GM18951 (cell line): ENCODE data around the gene UQCRQ.

Source experiments
- POLR2A ChIP-seq: IDR thresholded peaks from 4 replicates; pipeline ENCODE4 v1.6.1; 2011; ENCODE audit warnings: mild to moderate bottlenecking; ENCODE audit not compliant: insufficient read length, insufficient read depth; ENCODE audit errors: extremely low read depth
- in situ Hi-C: fragments of 300-500 bp; cut with MboI; formaldehyde crosslinking; loops from one replicate; pipeline ENCODE4 v1.12.0; 2022; ENCODE audit warnings: low sequenced_read_pairs, mixed read lengths, inconsistent platforms; ENCODE audit not compliant: unreplicated experiment

Gene UQCRQ

DNA sequence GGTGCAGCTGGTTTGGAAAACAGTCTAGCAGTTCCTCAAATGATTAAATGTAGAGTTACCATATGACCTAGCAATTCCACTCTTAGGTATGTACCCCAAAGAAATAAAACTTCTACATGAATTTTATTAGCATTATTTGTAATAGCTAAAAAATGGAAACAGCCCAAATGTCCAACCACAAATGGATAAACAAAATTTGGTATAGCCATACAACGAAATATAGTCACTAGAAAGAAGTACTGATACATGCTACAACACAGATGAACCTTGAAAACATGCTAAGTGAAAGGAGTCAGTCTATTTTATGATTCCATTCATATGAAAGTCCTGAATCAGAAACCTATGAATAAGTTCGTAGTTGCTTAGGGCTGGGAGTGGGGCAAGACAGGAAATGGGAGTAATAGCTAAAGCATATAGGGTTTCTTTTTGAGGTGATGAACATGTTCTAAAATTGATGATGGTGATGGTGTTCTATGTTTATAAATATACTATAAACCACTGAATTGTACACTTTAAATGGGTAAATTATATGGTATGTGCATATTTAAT is 6.5 kb upstream of the UQCRQ start:
- no peak for TF ChIP-seq POLR2A
- in situ Hi-C loops = no loop called here

DNA sequence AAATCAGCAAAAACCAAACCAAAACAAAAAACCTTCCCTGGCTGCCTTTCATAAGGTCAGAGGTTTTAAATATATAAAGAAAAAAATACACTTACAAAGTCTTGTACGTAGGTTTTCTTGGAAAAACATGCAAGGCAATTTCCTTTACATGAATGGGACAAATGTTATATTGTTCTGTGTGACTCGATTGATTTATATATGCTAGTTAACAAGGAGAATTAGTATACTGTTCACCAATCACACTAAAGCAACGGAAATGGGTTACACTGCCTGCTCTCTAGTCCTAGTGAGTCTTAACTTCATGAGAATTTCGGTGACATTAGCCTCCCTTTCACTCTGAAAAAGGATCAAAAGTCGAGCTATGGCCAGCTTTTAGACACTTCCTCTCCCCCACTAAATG is 5.7 kb upstream of the UQCRQ start:
- no peak for TF ChIP-seq POLR2A
- in situ Hi-C loops = no loop called here

DNA sequence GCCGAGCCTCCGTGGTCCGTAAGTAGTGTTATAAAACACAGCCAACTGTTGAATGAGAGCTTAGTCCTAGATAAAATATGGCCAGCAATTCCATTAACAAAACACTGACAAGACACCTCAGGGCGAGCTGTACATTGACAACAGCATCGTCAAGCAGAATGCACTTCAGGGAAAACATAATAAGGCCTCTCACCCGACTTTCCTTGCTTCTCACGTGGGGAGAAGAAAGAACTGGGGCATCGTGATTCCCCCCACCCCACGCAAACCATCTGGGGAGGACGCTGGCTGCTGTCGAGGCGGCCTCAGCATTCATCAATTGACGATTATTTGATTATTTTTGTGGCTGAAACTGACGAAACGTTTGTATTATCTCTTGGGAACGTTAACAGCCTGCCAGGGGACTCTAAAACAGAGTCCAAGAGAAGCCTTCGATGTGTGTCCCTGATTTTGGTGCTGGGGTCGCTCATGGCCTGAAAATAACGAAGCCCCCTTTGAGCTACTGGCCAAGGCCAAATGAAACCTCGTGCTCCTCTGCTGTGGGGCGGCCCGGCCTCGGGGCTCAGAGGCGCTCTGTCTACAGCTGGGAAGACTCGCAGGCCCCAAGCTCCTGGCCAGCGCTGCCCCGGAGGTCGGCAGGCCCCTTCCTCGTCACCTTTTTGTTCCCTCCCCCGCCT is 637 bp upstream of the UQCRQ start:
- TF ChIP-seq POLR2A = no peak
- in situ Hi-C loops = no loop called here

DNA sequence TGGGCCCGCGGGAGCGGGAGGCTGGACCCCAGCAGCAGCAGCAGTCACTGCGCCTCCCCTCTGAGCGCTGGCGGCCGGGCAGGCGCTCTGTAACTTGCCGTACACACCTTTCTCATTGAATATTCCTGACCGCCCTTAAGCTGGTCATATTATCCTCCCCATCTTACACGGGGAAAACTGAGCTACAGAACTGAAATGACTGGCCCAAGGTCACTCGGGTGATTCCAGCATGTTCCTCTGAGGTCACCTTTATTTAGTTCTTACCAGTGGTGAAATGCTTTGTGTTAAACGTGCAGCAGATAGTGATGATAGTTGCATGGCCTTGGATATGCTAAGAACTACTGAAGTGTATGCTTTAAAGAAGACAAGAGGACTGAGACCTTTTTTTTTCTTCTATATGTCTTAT is 607 bp downstream of the UQCRQ start:
- no peak for TF ChIP-seq POLR2A

DNA sequence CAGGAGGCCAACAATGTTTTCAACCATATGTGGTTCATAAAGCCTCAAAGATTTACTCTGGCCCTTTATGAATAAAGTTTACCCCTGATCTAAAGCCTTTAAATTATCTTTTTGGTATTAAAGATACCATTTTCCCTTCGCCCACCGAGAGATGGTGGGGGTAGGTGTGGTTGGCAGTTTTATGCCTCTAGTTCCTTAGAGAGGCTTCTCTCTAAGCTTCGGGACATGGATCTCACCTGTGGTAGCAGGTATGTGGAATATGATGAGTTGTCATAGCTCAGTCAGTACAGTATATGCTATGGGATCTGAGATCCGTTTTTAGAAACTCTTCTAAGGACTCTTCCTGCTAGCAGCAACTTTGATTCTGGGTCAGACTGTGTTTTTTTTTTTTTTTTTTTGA is 2.3 kb downstream of the UQCRQ start:
- in situ Hi-C loops = no loop called here
- no peak for TF ChIP-seq POLR2A

More for the DNA sequence above, 607 bp downstream of the UQCRQ start:
- in situ Hi-C loops = no loop called here

DNA sequence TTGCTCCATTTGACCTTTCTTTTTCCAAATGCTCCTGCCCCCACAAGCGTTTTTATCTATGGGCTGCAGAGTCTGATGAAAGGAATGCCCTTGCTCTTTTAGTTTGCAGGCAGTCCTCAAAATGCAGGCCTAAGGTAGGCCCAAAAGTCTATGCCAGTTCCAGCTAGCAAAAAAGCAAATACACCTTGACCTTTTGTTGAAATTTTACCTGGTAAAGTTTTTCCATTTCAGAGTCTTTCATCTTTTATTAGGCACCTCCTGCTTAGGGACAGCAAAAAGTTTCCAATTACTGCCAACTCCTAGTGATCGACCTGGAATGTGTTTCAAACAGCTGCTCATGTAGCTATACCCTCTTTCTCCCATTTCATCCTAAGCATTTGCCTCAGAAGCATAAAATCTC is 4.4 kb downstream of the UQCRQ start:
- in situ Hi-C loops = no loop called here
- no peak for TF ChIP-seq POLR2A

DNA sequence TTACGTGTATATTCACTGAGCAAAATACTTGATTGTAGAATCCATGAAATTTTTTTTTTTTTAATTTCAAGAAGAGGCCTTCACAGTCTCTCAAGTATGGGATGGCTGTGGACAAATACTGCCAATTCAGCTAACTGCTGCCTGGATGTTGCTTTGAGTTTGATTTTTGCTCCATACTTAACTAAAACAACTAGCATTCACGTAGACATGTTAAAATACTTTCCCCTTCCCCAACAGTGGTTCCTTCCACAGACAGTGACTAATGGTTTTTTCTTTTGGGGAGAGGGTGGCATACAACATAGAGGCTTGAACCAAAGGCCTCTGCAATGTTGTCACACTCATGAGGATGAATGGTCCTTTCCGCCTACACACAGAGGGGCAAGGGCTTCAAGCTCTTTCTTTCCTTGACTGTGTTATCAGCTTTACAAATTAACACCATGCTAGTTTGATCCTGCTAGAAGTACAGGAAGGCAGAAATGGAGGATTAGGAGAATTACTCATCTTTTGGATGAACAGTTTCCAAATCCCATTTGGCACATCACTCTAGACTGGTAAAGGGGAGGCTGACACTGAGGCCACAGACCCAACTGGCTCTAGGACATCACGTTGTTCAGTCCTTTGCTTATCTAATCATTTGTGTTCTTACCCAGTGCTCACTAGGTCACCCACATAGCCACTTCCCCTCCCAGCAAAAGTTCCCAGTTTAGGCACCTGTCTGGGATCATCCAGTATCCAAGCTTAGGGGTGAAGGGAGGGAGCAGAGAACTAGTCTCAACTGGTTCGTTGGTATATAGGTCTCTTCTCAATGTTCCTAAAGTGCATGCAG is 5.2 kb downstream of the UQCRQ start:
- no peak for TF ChIP-seq POLR2A
- in situ Hi-C loops = no loop called here

DNA sequence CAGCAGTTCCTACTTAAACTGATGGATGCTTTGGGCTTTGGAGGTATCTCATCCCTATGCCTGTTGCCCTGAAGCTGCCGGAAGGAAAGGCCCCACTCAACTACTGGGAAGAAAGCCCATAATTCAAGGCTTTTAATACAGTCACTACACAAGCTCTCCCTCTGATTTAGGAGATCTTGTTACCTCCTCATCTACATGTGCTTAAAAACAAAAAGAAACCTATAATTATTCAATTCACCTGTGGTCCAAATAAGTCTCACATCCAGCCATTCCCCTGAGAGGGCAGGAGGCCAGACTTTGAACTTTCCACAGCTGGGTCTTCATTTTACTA is 6.3 kb downstream of the UQCRQ start:
- TF ChIP-seq POLR2A = no peak
- in situ Hi-C loops = no loop called here

DNA sequence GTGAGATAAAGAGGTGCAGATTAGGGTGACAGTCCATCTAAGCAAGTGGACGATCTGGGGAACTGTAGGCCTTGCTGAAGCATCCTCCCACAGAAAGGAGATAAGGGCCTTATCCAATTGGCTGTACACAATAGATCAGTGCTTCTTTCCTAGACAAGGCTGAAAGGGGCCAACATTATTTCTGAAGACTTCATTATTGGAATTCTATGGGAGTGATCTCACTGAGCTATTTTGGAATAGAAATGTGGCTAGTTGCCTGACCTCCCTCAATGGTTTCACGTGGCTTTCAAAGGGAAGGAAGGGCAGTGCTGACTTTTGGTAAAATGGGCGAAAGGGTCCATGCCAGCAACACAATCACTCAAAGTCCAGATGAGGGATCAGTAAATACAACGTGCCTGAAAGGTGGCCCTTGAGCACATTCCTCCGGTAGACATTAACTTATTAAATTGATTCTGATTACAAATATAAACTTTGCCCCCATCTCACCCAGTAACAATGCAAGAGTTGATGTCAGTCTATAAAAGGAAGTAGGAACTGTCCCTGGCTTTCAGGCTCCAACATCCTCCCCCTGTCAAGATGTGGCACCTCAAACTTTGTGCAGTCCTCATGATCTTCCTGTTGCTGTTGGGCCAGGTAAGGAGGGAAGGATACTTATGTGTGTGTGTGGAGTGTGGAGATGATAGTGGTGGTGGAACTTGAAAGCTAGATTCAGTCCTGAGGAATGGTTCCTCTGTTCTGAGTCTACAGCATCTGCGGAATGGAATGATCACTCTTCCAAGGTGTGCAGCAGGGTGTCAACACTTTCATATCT is 6.9 kb downstream of the UQCRQ start, which contains the start of gene LEAP2:
Gene LEAP2 (plus strand): TSS at position 550 of the 811 bp plus-strand sequence. CDS start 27 bp downstream, at position 577.
- in situ Hi-C loops = no loop called here
- no peak for TF ChIP-seq POLR2A

DNA sequence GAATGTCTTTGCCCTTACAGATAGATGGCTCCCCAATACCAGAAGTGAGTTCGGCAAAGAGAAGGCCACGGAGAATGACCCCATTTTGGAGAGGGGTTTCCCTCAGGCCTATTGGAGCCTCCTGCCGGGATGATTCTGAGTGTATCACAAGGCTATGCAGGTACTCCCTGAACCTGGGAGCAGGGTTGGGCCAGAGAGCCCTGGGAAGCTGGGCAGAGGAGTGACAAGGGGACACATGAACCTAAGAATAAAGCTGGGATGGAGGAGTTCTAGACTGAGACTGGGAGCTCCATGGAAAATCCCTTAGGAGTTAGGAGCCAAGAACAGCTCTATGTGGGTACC is 7.5 kb downstream of the UQCRQ start:
- in situ Hi-C loops = no loop called here
- no peak for TF ChIP-seq POLR2A

DNA sequence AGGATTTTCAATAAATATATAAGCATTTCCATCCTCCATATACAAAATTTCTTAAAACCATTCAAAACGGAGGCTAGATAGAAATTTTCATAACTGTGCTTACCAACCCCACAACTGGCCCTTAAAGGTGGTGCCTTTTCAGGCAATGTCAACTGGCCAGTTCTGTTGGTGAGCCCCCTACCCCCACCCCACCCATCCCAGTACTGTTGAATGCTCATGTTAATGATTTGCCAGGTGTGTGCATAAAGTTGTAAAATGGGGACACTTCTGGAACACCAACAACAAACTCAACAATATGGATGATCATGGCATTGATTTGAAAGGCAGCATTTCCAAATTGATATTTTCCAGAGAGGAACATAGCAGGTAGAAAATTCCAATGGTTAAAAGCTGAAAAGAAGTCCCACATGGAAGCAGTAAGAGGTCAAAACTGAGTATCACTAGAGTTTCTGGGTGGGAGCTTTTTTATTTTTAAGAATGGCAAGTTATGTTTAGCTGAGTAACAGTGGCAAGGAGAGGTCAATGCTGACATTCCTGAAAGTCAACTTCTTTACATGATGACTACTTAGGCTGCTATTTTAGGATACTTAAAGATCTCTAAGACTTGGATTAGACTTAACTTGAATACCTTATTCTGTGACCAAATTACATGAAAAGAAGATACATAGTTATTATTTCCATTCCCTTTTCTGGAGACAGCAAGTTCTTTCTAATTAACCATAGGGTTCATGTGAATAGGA is 9.7 kb downstream of the UQCRQ start:
- no peak for TF ChIP-seq POLR2A
- in situ Hi-C loops = no loop called here

DNA sequence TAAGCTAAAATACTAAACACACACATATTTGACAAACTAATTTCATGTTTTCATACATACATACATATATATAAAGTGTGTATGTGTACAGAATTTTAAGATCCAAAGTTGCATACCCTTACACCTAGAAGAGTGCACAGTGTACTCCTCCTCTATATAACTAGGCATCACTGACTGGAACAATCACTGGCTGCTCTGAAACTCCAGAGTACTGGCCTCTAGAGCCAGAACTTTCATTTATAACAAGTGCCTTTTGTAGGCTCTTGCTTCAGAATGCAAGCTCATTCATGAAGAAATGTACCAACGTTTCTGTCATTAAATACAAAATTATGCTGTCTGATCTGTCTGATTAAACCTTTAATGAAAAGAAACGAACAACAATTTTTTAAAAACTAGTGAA is 11.0 kb downstream of the UQCRQ start:
- in situ Hi-C loops = no loop called here
- no peak for TF ChIP-seq POLR2A

DNA sequence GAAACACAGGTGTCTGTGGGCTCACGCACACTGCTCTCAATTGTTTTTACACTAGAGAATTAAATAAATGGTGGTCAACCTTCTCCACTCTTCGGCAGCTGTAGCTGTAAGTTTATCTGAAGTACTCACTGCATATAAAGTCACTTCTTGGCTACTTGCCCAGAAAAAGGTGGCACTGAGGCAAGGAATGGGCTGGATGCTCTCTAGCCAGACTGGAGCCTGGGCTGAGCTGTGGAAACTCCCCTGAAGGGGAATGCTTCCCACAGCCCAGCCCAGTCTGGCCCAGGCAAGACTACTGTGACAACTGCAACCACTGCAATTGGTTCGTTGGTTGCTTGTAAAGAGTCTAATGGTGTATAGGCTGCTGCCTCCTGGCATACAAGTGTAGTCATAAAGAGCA is 11.5 kb downstream of the UQCRQ start:
- in situ Hi-C loops = no loop called here
- TF ChIP-seq POLR2A = no peak
